PC-9 (cell line): ENCODE data around the gene VRK1. TPM values are rescaled to one million over a fixed set of nuclear protein-coding genes. Genes with fewer than 3 reads are reported as not detected.

ENCODE experiments used
- BruUV-seq: library from RNA; stranded (reverse); fragments of 400-500 nt; replicated peaks from 2 replicates; lab custom pipeline; 2021; lab: Mats Ljungman, UMichigan
- CTCF ChIA-PET: fragments of 300-600 bp; sonication (Branson Sonifier 250); formaldehyde crosslinking; loops from one replicate; lab custom pipeline; 2022; ENCODE audit warnings: antibody characterized with exemption; lab: Charles Lee
- POLR2A ChIA-PET: fragments of 300-600 bp; sonication (Branson Sonifier 250); formaldehyde crosslinking; loops from one replicate; lab custom pipeline; 2022; ENCODE audit warnings: antibody characterized with exemption; ENCODE audit not compliant: unreplicated experiment; lab: Charles Lee
- DNase-seq, 2 experiments: peaks; one replicate each; pipeline versions ENCODE4 v3.0.0 to v3.0.0-alpha.2; 2015 to 2022; ENCODE audit warnings: mixed read lengths in 1 of 2
- H2AFZ ChIP-seq: fragments of 200-600 bp; sonication (generic); 2 replicates; pipeline ENCODE4 v1.8.1; 2017; ENCODE audit warnings: antibody characterized with exemption
- H3F3A ChIP-seq: fragments of 200-600 bp; sonication (generic); 2 replicates; pipeline ENCODE4 v1.8.1; 2017; ENCODE audit warnings: antibody characterized with exemption, mild to moderate bottlenecking, low read depth; ENCODE audit not compliant: insufficient read depth
- H3K27ac ChIP-seq: fragments of 200-600 bp; sonication (generic); 2 replicates; pipeline ENCODE4 v1.6.1; 2016; ENCODE audit warnings: mixed run types
- H3K27me3 ChIP-seq: fragments of 200-600 bp; sonication (generic); 2 replicates; pipeline ENCODE4 v1.6.1; 2016; ENCODE audit warnings: low read depth, mixed run types; ENCODE audit not compliant: insufficient read depth
- H3K36me3 ChIP-seq: fragments of 200-600 bp; sonication (generic); 2 replicates; pipeline ENCODE4 v1.6.1; 2016; ENCODE audit warnings: low read depth, mixed run types
- H3K4me1 ChIP-seq: fragments of 200-600 bp; sonication (generic); replicated peaks from 2 replicates; pipeline ENCODE4 v1.6.1; 2016; ENCODE audit warnings: mixed run types; ENCODE audit not compliant: insufficient read depth
- H3K4me2 ChIP-seq: fragments of 200-600 bp; sonication (generic); 2 replicates; pipeline ENCODE4 v1.6.1; 2017; ENCODE audit warnings: mixed run types
- H3K4me3 ChIP-seq: fragments of 200-600 bp; sonication (generic); 2 replicates; pipeline ENCODE4 v1.6.1; 2016; ENCODE audit warnings: mixed run types
- H3K79me2 ChIP-seq: fragments of 200-600 bp; sonication (generic); 2 replicates; pipeline ENCODE4 v1.6.1; 2017; ENCODE audit warnings: low read depth, mixed run types
- H3K9me2 ChIP-seq: fragments of 200-600 bp; sonication (generic); 2 replicates; pipeline ENCODE4 v1.8.1; 2017; ENCODE audit warnings: mild to moderate bottlenecking; ENCODE audit not compliant: insufficient read depth
- H3K9me3 ChIP-seq: fragments of 200-600 bp; sonication (generic); 2 replicates; pipeline ENCODE4 v1.8.1; 2016; ENCODE audit warnings: low read depth; ENCODE audit not compliant: insufficient read depth
- H4K20me1 ChIP-seq: fragments of 200-600 bp; sonication (generic); 2 replicates; pipeline ENCODE4 v1.8.1; 2017; ENCODE audit not compliant: insufficient read depth
- CTCF ChIP-seq: fragments of 200-600 bp; sonication (generic); conservative IDR thresholded peaks from 2 replicates; pipeline ENCODE4 v1.6.1; 2017; ENCODE audit warnings: mixed run types, antibody characterized with exemption, mild to moderate bottlenecking, moderate library complexity
- EZH2 ChIP-seq: fragments of 200-600 bp; sonication (generic); IDR thresholded peaks from 2 replicates; pipeline ENCODE4 v1.8.0; 2017; ENCODE audit warnings: antibody characterized with exemption, low read depth
- intact Hi-C: fragments of 100-400 bp; cut with micrococcal nuclease; formaldehyde crosslinking; loops from one replicate; pipeline ENCODE4 v1.10.0; 2022; ENCODE audit not compliant: unreplicated experiment
- total RNA-seq: library from RNA; stranded (reverse); gene quantifications from 2 replicates; pipeline ENCODE4 v1.2.3, GENCODE V29; 2021

VRK1 gene
- total RNA-seq, 1 experiment from 2014 or later = 6.8 TPM

- no peaks in the 10 kb centered on the region for H3K27me3 ChIP-seq
- DNase-seq = no peak
- H3K79me2 ChIP-seq = peaks cover 77% of the 10 kb centered on the region
- ChIA-PET POLR2A (no interaction called here), CTCF (no interaction called here)
- BruUV-seq = no TSS peak
- no peak for TF ChIP-seq CTCF
- no peak for TF ChIP-seq EZH2
- no peak overlapping the region for H3K27ac ChIP-seq
- intact Hi-C loops = no loop called here
- no peaks in the 10 kb centered on the region for H3K9me3 ChIP-seq
- no peak overlapping the region for H3K4me2 ChIP-seq
- H3K9me2 ChIP-seq = no peaks in the 10 kb centered on the region
- no peaks in the 10 kb centered on the region for H3K36me3 ChIP-seq
- no peaks in the 10 kb centered on the region for H3K4me1 ChIP-seq
- H4K20me1 ChIP-seq = no peaks in the 10 kb centered on the region; the same call in 1 of the 2 replicates
- no peak overlapping the region for H3K4me3 ChIP-seq
- H3F3A ChIP-seq = no peaks in the 10 kb centered on the region
- H2AFZ ChIP-seq = no peak overlapping the region
These were observed 14.9 kb downstream of the VRK1 start for GRCh38 chr14:96811985-96812667.

- Histone ChIP-seq H3K27ac (no peak overlapping the region), H3K79me2 (peaks cover 60% of the 10 kb centered on the region), H2AFZ (no peak overlapping the region), H3K27me3 (no peaks in the 10 kb centered on the region), H3K4me2 (no peak overlapping the region), H3K36me3 (no peaks in the 10 kb centered on the region), H3K4me3 (no peak overlapping the region), H3K4me1 (no peaks in the 10 kb centered on the region), H3K9me2 (no peaks in the 10 kb centered on the region), H3K9me3 (no peaks in the 10 kb centered on the region), H3F3A (no peaks in the 10 kb centered on the region), H4K20me1 (no peaks in the 10 kb centered on the region)
- ChIA-PET POLR2A (no interaction called here), CTCF (no interaction called here)
- intact Hi-C loops = no loop called here
- no peak for DNase-seq
- no peak for TF ChIP-seq CTCF
- TF ChIP-seq EZH2 = no peak
- BruUV-seq = no TSS peak
These were observed 19.1 kb downstream of the VRK1 start for GRCh38 chr14:96816281-96816680.

- Histone ChIP-seq H3K4me2 (no peak overlapping the region), H3K36me3 (no peaks in the 10 kb centered on the region), H3K27ac (no peak overlapping the region), H2AFZ (no peak overlapping the region), H3K9me2 (no peaks in the 10 kb centered on the region), H3K79me2 (peaks cover 45% of the 10 kb centered on the region), H3K4me3 (no peak overlapping the region), H3K9me3 (no peaks in the 10 kb centered on the region), H4K20me1 (no peaks in the 10 kb centered on the region), H3K27me3 (no peaks in the 10 kb centered on the region), H3F3A (no peaks in the 10 kb centered on the region), H3K4me1 (no peaks in the 10 kb centered on the region)
- intact Hi-C loops = no loop called here
- TF ChIP-seq CTCF = no peak
- no peak for TF ChIP-seq EZH2
- DNase-seq = no peak
- CTCF ChIA-PET = no interaction called here
- POLR2A ChIA-PET = no interaction called here
- BruUV-seq = no TSS peak
These were observed 20.8 kb downstream of the VRK1 start for GRCh38 chr14:96817750-96818666.
